IMR-90 (cell line): ENCODE measurements around the gene KCTD20. TPM values are rescaled to one million over a fixed set of nuclear protein-coding genes. Genes with fewer than 3 reads are reported as not detected.

Experiments used
- ATAC-seq: fragments of 200-7000 bp; cut with Tn5 transposase; 2 replicates; pipeline ENCODE4 v1.9.1; 2020; ENCODE audit warnings: low read depth, mild to moderate bottlenecking, moderate library complexity
- BruUV-seq: library from RNA; stranded (reverse); fragments of 400-500 nt; replicated peaks from 2 replicates; lab custom pipeline; 2021; lab: Mats Ljungman, UMichigan
- CTCF ChIA-PET: fragments of 300-600 bp; formaldehyde crosslinking; extraction: SDS; loops from one replicate; lab custom pipeline; 2021; ENCODE audit warnings: antibody characterized with exemption; lab: Yijun Ruan, JAX
- POLR2A ChIA-PET: fragments of 300-600 bp; sonication (Branson Sonifier 250); formaldehyde crosslinking; loops from one replicate; lab custom pipeline; 2022; ENCODE audit warnings: antibody characterized with exemption; ENCODE audit not compliant: unreplicated experiment; lab: Charles Lee
- DNase-seq: peaks from one replicate; pipeline ENCODE4 v3.0.0; 2013
- H2AFZ ChIP-seq: replicated peaks from 2 replicates; pipeline ENCODE3; 2013; ENCODE audit warnings: low read length, mild to moderate bottlenecking; ENCODE audit not compliant: poor library complexity
- H2AK5ac ChIP-seq: 2 replicates; pipeline ENCODE4 v1.6.1; 2013; ENCODE audit warnings: low read depth, low read length, inconsistent platforms
- H2AK9ac ChIP-seq: replicated peaks from 2 replicates; pipeline ENCODE3; 2013; ENCODE audit warnings: mild to moderate bottlenecking, low read depth, low read length, moderate library complexity; ENCODE audit not compliant: poor library complexity
- H2BK120ac ChIP-seq: 2 replicates; pipeline ENCODE4 v1.6.1; 2013; ENCODE audit warnings: low read depth, low read length, inconsistent platforms
- H2BK15ac ChIP-seq: 3 replicates; pipeline ENCODE4 v1.6.1; 2013; ENCODE audit warnings: low read depth, low read length, inconsistent platforms
- H2BK20ac ChIP-seq: 2 replicates; pipeline ENCODE4 v1.6.1; 2013; ENCODE audit warnings: low read depth, mild to moderate bottlenecking, inconsistent platforms, low read length, moderate library complexity
- H2BK5ac ChIP-seq: 2 replicates; pipeline ENCODE4 v1.6.1; 2013; ENCODE audit warnings: mild to moderate bottlenecking, low read depth, low read length, inconsistent platforms; ENCODE audit not compliant: poor library complexity, severe bottlenecking
- H3K14ac ChIP-seq: replicated peaks from 2 replicates; pipeline ENCODE4 v1.6.1; 2013; ENCODE audit warnings: low read depth, low read length, inconsistent platforms
- H3K18ac ChIP-seq: 2 replicates; pipeline ENCODE4 v1.6.1; 2013; ENCODE audit warnings: low read depth, low read length, control low read depth
- H3K23ac ChIP-seq: 2 replicates; pipeline ENCODE4 v1.6.1; 2013; ENCODE audit warnings: low read depth, low read length, inconsistent platforms
- H3K27ac ChIP-seq: 2 replicates; pipeline ENCODE4 v1.5.1; 2013; ENCODE audit warnings: mild to moderate bottlenecking, control low read depth, low read length; ENCODE audit not compliant: insufficient read depth
- H3K27me3 ChIP-seq: 2 replicates; pipeline ENCODE4 v1.6.1; 2013; ENCODE audit warnings: low read length; ENCODE audit not compliant: control insufficient read depth, insufficient read depth
- H3K36me3 ChIP-seq: 2 replicates; pipeline ENCODE4 v1.6.1; 2013; ENCODE audit warnings: low read length, mixed read lengths; ENCODE audit not compliant: control insufficient read depth, insufficient read depth
- H3K4ac ChIP-seq: 2 replicates; pipeline ENCODE4 v1.6.1; 2013; ENCODE audit warnings: low read depth, low read length, inconsistent platforms
- H3K4me1 ChIP-seq: 2 replicates; pipeline ENCODE4 v1.6.1; 2013; ENCODE audit warnings: low read length, mixed read lengths; ENCODE audit not compliant: control insufficient read depth, insufficient read depth
- H3K4me2 ChIP-seq: 2 replicates; pipeline ENCODE4 v1.6.1; 2013; ENCODE audit warnings: low read depth, mild to moderate bottlenecking, control low read depth, low read length, moderate library complexity
- H3K4me3 ChIP-seq: 2 replicates; pipeline ENCODE4 v1.5.1; 2013; ENCODE audit warnings: low read depth, mild to moderate bottlenecking, control low read depth, low read length, moderate library complexity; ENCODE audit not compliant: insufficient read depth
- H3K56ac ChIP-seq: 2 replicates; pipeline ENCODE4 v1.6.1; 2013; ENCODE audit warnings: low read length, inconsistent platforms; ENCODE audit not compliant: insufficient read depth; ENCODE audit errors: extremely low read depth
- H3K79me1 ChIP-seq, 2 experiments: 2 replicates each; pipeline ENCODE4 v1.6.1; 2013; ENCODE audit warnings: low read length in 2 of 2, inconsistent platforms in 1 of 2, low read depth in 1 of 2
- H3K9ac ChIP-seq: 2 replicates; pipeline ENCODE4 v1.6.1; 2013; ENCODE audit warnings: low read depth, low read length, control low read depth
- H3K9me1 ChIP-seq: 2 replicates; pipeline ENCODE4 v1.6.1; 2013; ENCODE audit warnings: low read length, inconsistent platforms; ENCODE audit not compliant: insufficient read depth
- H3K9me3 ChIP-seq: 2 replicates; pipeline ENCODE4 v1.6.1; 2013; ENCODE audit warnings: low read length; ENCODE audit not compliant: control insufficient read depth, insufficient read depth
- H4K20me1 ChIP-seq: 2 replicates; pipeline ENCODE4 v1.6.1; 2013; ENCODE audit warnings: low read length, inconsistent platforms; ENCODE audit not compliant: insufficient read depth
- H4K5ac ChIP-seq: 2 replicates; pipeline ENCODE4 v1.6.1; 2013; ENCODE audit warnings: mild to moderate bottlenecking, low read depth, low read length, control low read depth
- H4K8ac ChIP-seq, 2 experiments: 2 replicates each; pipeline ENCODE4 v1.6.1; 2013; ENCODE audit warnings: low read depth in 2 of 2, low read length in 2 of 2, control low read depth in 1 of 2, inconsistent platforms in 1 of 2
- H4K91ac ChIP-seq: 2 replicates; pipeline ENCODE4 v1.6.1; 2013; ENCODE audit warnings: low read depth, low read length, inconsistent platforms; ENCODE audit not compliant: insufficient read depth
- BHLHE40 ChIP-seq: fragments of 150-350 bp; IDR thresholded peaks from 2 replicates; pipeline ENCODE4 v1.6.1; 2016; ENCODE audit warnings: mild to moderate bottlenecking, low read depth, low read length
- FOS ChIP-seq: fragments of 150-350 bp; IDR thresholded peaks from 2 replicates; pipeline ENCODE4 v1.6.1; 2016; ENCODE audit warnings: low read depth, low read length
- MAFK ChIP-seq: IDR thresholded peaks from 2 replicates; pipeline ENCODE4 v1.6.1; 2012; ENCODE audit warnings: low read depth, low read length, improper control_type of control experiment
- MXI1 ChIP-seq: IDR thresholded peaks from 2 replicates; pipeline ENCODE4 v1.6.1; 2012; ENCODE audit warnings: low read depth, mild to moderate bottlenecking, low read length, moderate library complexity, borderline replicate concordance
- RCOR1 ChIP-seq: IDR thresholded peaks from 2 replicates; pipeline ENCODE4 v1.6.1; 2012; ENCODE audit warnings: mild to moderate bottlenecking, low read length, improper control_type of control experiment; ENCODE audit not compliant: insufficient replicate concordance
- SMC3 ChIP-seq: fragments of 150-350 bp; IDR thresholded peaks from 2 replicates; pipeline ENCODE4 v1.6.1; 2016; ENCODE audit warnings: low read depth, mild to moderate bottlenecking, antibody characterized with exemption, low read length, moderate library complexity
- USF2 ChIP-seq: fragments of 150-350 bp; IDR thresholded peaks from 2 replicates; pipeline ENCODE4 v1.6.1; 2017; ENCODE audit warnings: mild to moderate bottlenecking, antibody characterized with exemption, low read length, low read depth
- WGBS, 2 experiments: methylation state at CpG; one replicate each; pipeline versions ENCODE4 v1.1.5 to v1.1.7; 2013; ENCODE audit warnings: missing lambda C conversion rate in 2 of 2; ENCODE audit not compliant: insufficient read length in 1 of 2; ENCODE audit errors: extremely low coverage in 2 of 2; 5-methylcytosine and 5-hydroxymethylcytosine counted together
- dilution Hi-C: fragments of 300-500 bp; cut with HindIII; formaldehyde crosslinking; loops from one replicate; pipeline ENCODE4 v1.14.3; 2018; ENCODE audit warnings: low sequenced_read_pairs; ENCODE audit not compliant: unreplicated experiment
- in situ Hi-C: fragments of 300-500 bp; cut with MboI; formaldehyde crosslinking; loops from 3 replicates; pipeline ENCODE4 v1.14.3; 2019; ENCODE audit warnings: low sequenced_read_pairs, inconsistent platforms, mixed read lengths
- intact Hi-C: fragments of 100-400 bp; cut with micrococcal nuclease; formaldehyde crosslinking; loops from 2 replicates; pipeline ENCODE4 v1.10.0; 2022
- polyA plus RNA-seq, 3 experiments: library from polyadenylated mRNA; depleted of rRNA; stranded (reverse); fragments of >200 nt; gene quantifications; 2 replicates each; pipeline ENCODE4 v1.2.3, GENCODE V29; 2012; ENCODE audit warnings: low replicate concordance in 1 of 3
- total RNA-seq: library from RNA; depleted of rRNA; stranded (reverse); fragments of >200 nt; gene quantifications from 2 replicates; pipeline ENCODE4 v1.2.3, GENCODE V29; 2012
- TF ChIP-seq, protein P1 (sequence below): conservative IDR thresholded peaks from 2 replicates; pipeline ENCODE4 v1.5.1; 2012; ENCODE audit warnings: mild to moderate bottlenecking, low read depth, low read length, improper control_type of control experiment

Gene KCTD20
- total and polyA plus RNA-seq, 2 of the 4 experiments (the other 2 are of a cell fraction): 55.4 to 150 TPM

GRCh38 chr6:36489426-36489825, 46.6 kb downstream of the KCTD20 start:
- Histone ChIP-seq H3K14ac (no peak overlapping the region), H2AK9ac (no peak overlapping the region), H3K9me3 (no peaks in the 10 kb centered on the region), H4K91ac (no peak overlapping the region), H3K9me1 (peaks cover 15% of the 10 kb centered on the region), H3K23ac (no peak overlapping the region), H4K8ac (no peak overlapping the region), H2BK120ac (no peak overlapping the region), H2BK20ac (no peak overlapping the region), H3K27ac (no peak overlapping the region), H3K36me3 (peaks cover 33% of the 10 kb centered on the region), H4K5ac (no peak overlapping the region), H2BK5ac (no peak overlapping the region), H2AK5ac (no peak overlapping the region), H3K9ac (no peak overlapping the region), H3K79me1 (peaks cover 5 to 70% of the 10 kb centered on the region in 2 experiments; a peak in 2 of 4 replicates), H3K4me2 (no peak overlapping the region), H2BK15ac (no peak overlapping the region), H4K20me1 (peaks cover 19% of the 10 kb centered on the region; the same call in 1 of the 2 replicates), H3K4me1 (peaks cover 8% of the 10 kb centered on the region), H3K27me3 (no peaks in the 10 kb centered on the region), H2AFZ (no peak overlapping the region), H3K18ac (no peak overlapping the region), H3K4ac (no peak overlapping the region), H3K56ac (no peak overlapping the region), H3K4me3 (no peak overlapping the region)
- ChIA-PET POLR2A (no interaction called here), CTCF (no interaction called here)
- WGBS, 2 experiments: 73% methylated on average over 2 of the region's 4 CpGs; no CpG with 5 or more reads in 1 of the 2 experiments
- DNase-seq (no peak), ATAC-seq (no peak)
- no peak for TF ChIP-seq RCOR1
- TF ChIP-seq MXI1: no peak
- TF ChIP-seq FOS: no peak
- TF ChIP-seq BHLHE40: no peak
- TF ChIP-seq MAFK: no peak
- TF ChIP-seq SMC3: no peak
- no peak for TF ChIP-seq USF2
- TF ChIP-seq, protein P1, sequence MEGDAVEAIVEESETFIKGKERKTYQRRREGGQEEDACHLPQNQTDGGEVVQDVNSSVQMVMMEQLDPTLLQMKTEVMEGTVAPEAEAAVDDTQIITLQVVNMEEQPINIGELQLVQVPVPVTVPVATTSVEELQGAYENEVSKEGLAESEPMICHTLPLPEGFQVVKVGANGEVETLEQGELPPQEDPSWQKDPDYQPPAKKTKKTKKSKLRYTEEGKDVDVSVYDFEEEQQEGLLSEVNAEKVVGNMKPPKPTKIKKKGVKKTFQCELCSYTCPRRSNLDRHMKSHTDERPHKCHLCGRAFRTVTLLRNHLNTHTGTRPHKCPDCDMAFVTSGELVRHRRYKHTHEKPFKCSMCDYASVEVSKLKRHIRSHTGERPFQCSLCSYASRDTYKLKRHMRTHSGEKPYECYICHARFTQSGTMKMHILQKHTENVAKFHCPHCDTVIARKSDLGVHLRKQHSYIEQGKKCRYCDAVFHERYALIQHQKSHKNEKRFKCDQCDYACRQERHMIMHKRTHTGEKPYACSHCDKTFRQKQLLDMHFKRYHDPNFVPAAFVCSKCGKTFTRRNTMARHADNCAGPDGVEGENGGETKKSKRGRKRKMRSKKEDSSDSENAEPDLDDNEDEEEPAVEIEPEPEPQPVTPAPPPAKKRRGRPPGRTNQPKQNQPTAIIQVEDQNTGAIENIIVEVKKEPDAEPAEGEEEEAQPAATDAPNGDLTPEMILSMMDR: no peak
- in situ Hi-C loops (no loop called here), intact Hi-C loops (no loop called here), dilution Hi-C loops (no loop called here)
- BruUV-seq: no TSS peak
